ENCODE results near the gene TKTL1. TPM values are rescaled to one million over a fixed set of nuclear protein-coding genes. Genes with fewer than 3 reads are reported as not detected.

The TKTL1 gene
- total RNA-seq, 1 donor from 2014 or later = 0.17 TPM

GRCh38 chrX:154325541-154325940 is 29.9 kb downstream of the TKTL1 start:
- TF ChIP-seq, protein P1, sequence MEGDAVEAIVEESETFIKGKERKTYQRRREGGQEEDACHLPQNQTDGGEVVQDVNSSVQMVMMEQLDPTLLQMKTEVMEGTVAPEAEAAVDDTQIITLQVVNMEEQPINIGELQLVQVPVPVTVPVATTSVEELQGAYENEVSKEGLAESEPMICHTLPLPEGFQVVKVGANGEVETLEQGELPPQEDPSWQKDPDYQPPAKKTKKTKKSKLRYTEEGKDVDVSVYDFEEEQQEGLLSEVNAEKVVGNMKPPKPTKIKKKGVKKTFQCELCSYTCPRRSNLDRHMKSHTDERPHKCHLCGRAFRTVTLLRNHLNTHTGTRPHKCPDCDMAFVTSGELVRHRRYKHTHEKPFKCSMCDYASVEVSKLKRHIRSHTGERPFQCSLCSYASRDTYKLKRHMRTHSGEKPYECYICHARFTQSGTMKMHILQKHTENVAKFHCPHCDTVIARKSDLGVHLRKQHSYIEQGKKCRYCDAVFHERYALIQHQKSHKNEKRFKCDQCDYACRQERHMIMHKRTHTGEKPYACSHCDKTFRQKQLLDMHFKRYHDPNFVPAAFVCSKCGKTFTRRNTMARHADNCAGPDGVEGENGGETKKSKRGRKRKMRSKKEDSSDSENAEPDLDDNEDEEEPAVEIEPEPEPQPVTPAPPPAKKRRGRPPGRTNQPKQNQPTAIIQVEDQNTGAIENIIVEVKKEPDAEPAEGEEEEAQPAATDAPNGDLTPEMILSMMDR (conservative IDR thresholded peaks at IDR 0.05; ENCODE audit: low read depth, low read length) = no peak
- no peak overlapping the region for H3K4me3 ChIP-seq (ENCODE audit: low read depth, low read length)
- no peak for DNase-seq (ENCODE audit: low read depth)

- no peak overlapping the region for H3K4me3 ChIP-seq (ENCODE audit: low read depth, low read length)
- DNase-seq (ENCODE audit: low read depth) = no peak
- TF ChIP-seq, protein P1 (conservative IDR thresholded peaks at IDR 0.05; ENCODE audit: low read depth, low read length) = no peak
Measured at GRCh38 chrX:154327038-154327820, 31.6 kb downstream of the TKTL1 start.

DNA sequence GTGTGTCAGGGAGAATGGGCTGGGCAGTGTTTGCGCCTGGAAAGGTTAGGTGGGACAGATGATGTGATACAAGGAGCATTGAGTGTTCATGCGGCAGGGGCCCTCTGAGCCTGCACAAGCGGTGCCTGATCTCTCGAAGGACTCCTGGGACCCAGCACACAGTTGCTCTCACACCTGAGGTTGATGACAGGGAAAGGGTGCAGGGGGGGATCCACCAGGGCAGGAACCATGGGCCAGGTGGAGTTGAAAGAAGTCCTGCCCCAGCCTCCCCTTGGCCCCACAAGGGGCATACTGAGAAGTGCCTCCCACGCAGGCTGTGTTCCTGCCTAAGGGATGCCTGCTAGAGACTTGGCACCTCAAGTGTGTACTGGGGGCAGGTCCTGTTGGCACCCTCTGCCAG is 33.1 kb downstream of the TKTL1 start:
- no peak for DNase-seq (ENCODE audit: low read depth)
- TF ChIP-seq, protein P1 (conservative IDR thresholded peaks at IDR 0.05; ENCODE audit: low read depth, low read length) = no peak
- no peak overlapping the region for H3K4me3 ChIP-seq (ENCODE audit: low read depth, low read length)

GRCh38 chrX:154329294-154329693 is 33.7 kb downstream of the TKTL1 start:
- TF ChIP-seq, protein P1 (conservative IDR thresholded peaks at IDR 0.05; ENCODE audit: low read depth, low read length) = no peak
- no peak overlapping the region for H3K4me3 ChIP-seq (ENCODE audit: low read depth, low read length)
- DNase-seq (ENCODE audit: low read depth) = no peak

DNA sequence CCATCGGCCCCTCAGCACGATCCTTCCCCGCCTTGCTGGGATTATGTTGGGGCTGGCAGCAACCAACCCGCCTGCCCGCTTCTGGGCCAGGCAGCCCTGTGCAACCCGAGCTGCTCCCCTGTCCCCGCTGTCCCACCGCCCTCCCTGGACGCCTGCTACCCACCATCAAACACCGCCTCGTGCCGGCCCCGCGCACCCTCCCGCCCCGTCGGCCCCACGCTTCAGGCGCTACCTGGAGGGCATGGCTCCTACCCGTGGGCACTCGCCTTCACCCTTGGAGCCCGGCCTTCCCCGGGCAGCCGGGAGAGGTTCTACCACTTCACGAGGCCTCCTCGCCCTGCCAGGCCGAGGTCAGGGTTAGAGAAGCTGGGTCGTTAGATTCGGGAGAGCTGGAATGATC is 37.0 kb downstream of the TKTL1 start:
- DNase-seq (ENCODE audit: low read depth) = no peak
- TF ChIP-seq, protein P1 (conservative IDR thresholded peaks at IDR 0.05; ENCODE audit: low read depth, low read length) = no peak
- no peak overlapping the region for H3K4me3 ChIP-seq (ENCODE audit: low read depth, low read length)

GRCh38 chrX:154333116-154333515 is 37.5 kb downstream of the TKTL1 start:
- no peak overlapping the region for H3K4me3 ChIP-seq (ENCODE audit: low read depth, low read length)
- DNase-seq (ENCODE audit: low read depth) = no peak
- TF ChIP-seq, protein P1 (conservative IDR thresholded peaks at IDR 0.05; ENCODE audit: low read depth, low read length) = no peak

DNA sequence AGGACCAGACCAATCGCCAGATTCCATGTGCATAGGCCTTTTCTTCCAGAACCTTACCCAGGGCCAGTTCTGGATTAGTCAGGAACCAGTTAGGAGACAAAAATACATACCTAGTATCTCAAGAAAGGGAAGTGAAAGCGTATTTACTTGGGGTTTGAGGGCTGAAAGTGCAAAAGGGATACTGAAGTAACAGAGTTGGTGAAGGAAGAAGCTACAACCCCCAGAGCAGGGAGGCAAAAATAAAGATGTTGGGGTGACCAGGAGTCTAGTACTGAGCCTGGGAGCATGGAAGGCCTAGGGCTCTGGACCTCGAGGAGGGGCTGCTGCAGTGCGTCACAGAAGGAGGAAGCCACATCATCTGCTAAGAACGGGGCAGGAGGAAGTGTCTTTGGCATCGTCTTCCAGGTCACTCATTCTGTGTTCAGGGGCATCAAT is 38.3 kb downstream of the TKTL1 start:
- TF ChIP-seq, protein P1 (conservative IDR thresholded peaks at IDR 0.05; ENCODE audit: low read depth, low read length) = no peak
- no peak for DNase-seq (ENCODE audit: low read depth)
- no peak overlapping the region for H3K4me3 ChIP-seq (ENCODE audit: low read depth, low read length)

Data from epithelial cell of proximal tubule (primary cell).